Memory B cell (primary cell): ENCODE measurements around the gene CDON.

Experiments used
- ATAC-seq: fragments of 150-1000 bp; cut with Tn5 transposase; 2 replicates; pipeline ENCODE4 v1.10.0; 2021; ENCODE audit warnings: low read depth, mild to moderate bottlenecking, moderate library complexity
- DNase-seq, 2 donors: peaks; one replicate each; pipeline ENCODE4 v3.0.0; 2022; ENCODE audit warnings: low spot score in 2 of 2
- H3K27ac Mint-ChIP-seq: one replicate; pipeline ENCODE4 v1.8.0; 2022; ENCODE audit warnings: mild to moderate bottlenecking, moderate library complexity, mixed read lengths
- H3K27me3 Mint-ChIP-seq: one replicate; pipeline ENCODE4 v1.8.0; 2022; ENCODE audit warnings: mixed read lengths
- H3K36me3 Mint-ChIP-seq: one replicate; pipeline ENCODE4 v1.8.0; 2022; ENCODE audit warnings: mild to moderate bottlenecking, mixed read lengths
- H3K4me1 Mint-ChIP-seq: one replicate; pipeline ENCODE4 v1.8.0; 2022; ENCODE audit warnings: mixed read lengths
- H3K4me3 Mint-ChIP-seq: one replicate; pipeline ENCODE4 v1.8.0; 2022; ENCODE audit warnings: mild to moderate bottlenecking, moderate library complexity, mixed read lengths
- H3K9me3 Mint-ChIP-seq: one replicate; pipeline ENCODE4 v1.8.0; 2022; ENCODE audit warnings: mixed read lengths

The CDON gene

GRCh38 chr11:125979511-125979910 is 83.2 kb downstream of the CDON start:
- DNase-seq = no peak
- Mint-ChIP-seq H3K4me3 (no peak overlapping the region), H3K27me3 (peaks cover 8% of the 10 kb centered on the region), H3K4me1 (peaks cover 5% of the 10 kb centered on the region), H3K27ac (no peak overlapping the region), H3K9me3 (peaks cover 1% of the 10 kb centered on the region), H3K36me3 (no peaks in the 10 kb centered on the region)
- no peak for ATAC-seq

- ATAC-seq (no peak), DNase-seq (no peak)
- Mint-ChIP-seq H3K27ac (no peak overlapping the region), H3K9me3 (peaks cover 1% of the 10 kb centered on the region), H3K4me1 (peaks cover 5% of the 10 kb centered on the region), H3K36me3 (no peaks in the 10 kb centered on the region), H3K27me3 (peaks cover 10% of the 10 kb centered on the region), H3K4me3 (no peak overlapping the region)
Measured at GRCh38 chr11:125978778-125979407, 83.8 kb downstream of the CDON start.

- Mint-ChIP-seq H3K27me3 (peaks cover 10% of the 10 kb centered on the region), H3K36me3 (no peaks in the 10 kb centered on the region), H3K4me3 (no peak overlapping the region), H3K9me3 (peaks cover 1% of the 10 kb centered on the region), H3K4me1 (peaks cover 5% of the 10 kb centered on the region), H3K27ac (no peak overlapping the region)
- no peak for ATAC-seq
- no peak for DNase-seq
Measured at GRCh38 chr11:125978181-125978716, 84.4 kb downstream of the CDON start.

GRCh38 chr11:125977333-125977732 is 85.3 kb downstream of the CDON start:
- H3K36me3 Mint-ChIP-seq = no peaks in the 10 kb centered on the region
- DNase-seq = no peak
- H3K9me3 Mint-ChIP-seq = peaks cover 1% of the 10 kb centered on the region
- H3K4me3 Mint-ChIP-seq = no peak overlapping the region
- H3K27ac Mint-ChIP-seq = no peak overlapping the region
- peaks cover 11% of the 10 kb centered on the region for H3K27me3 Mint-ChIP-seq
- no peak for ATAC-seq
- no peaks in the 10 kb centered on the region for H3K4me1 Mint-ChIP-seq

- Mint-ChIP-seq H3K36me3 (no peaks in the 10 kb centered on the region), H3K9me3 (peaks cover 1% of the 10 kb centered on the region), H3K4me3 (no peak overlapping the region), H3K27me3 (peaks cover 13% of the 10 kb centered on the region), H3K27ac (no peak overlapping the region), H3K4me1 (no peaks in the 10 kb centered on the region)
- no peak for DNase-seq
- ATAC-seq = no peak
Measured at GRCh38 chr11:125976156-125976555, 86.5 kb downstream of the CDON start.

- no peak for DNase-seq
- no peak overlapping the region for H3K4me3 Mint-ChIP-seq
- no peak overlapping the region for H3K27ac Mint-ChIP-seq
- no peaks in the 10 kb centered on the region for H3K4me1 Mint-ChIP-seq
- H3K36me3 Mint-ChIP-seq = no peaks in the 10 kb centered on the region
- H3K27me3 Mint-ChIP-seq = peaks cover 12% of the 10 kb centered on the region
- ATAC-seq = no peak
- peaks cover 1% of the 10 kb centered on the region for H3K9me3 Mint-ChIP-seq
Measured at GRCh38 chr11:125975634-125976033, 87.0 kb downstream of the CDON start.

GRCh38 chr11:125974284-125974683 is 88.4 kb downstream of the CDON start:
- Mint-ChIP-seq H3K9me3 (peaks cover 1% of the 10 kb centered on the region), H3K36me3 (no peaks in the 10 kb centered on the region), H3K27me3 (peaks cover 15% of the 10 kb centered on the region), H3K27ac (no peak overlapping the region), H3K4me3 (no peak overlapping the region), H3K4me1 (no peaks in the 10 kb centered on the region)
- no peak for DNase-seq
- ATAC-seq = no peak

GRCh38 chr11:125971618-125972017 is 91.0 kb downstream of the CDON start:
- peaks cover 1% of the 10 kb centered on the region for H3K9me3 Mint-ChIP-seq
- H3K4me3 Mint-ChIP-seq = no peak overlapping the region
- ATAC-seq = no peak
- H3K27me3 Mint-ChIP-seq = peaks cover 13% of the 10 kb centered on the region
- no peaks in the 10 kb centered on the region for H3K36me3 Mint-ChIP-seq
- no peak overlapping the region for H3K27ac Mint-ChIP-seq
- DNase-seq = no peak
- no peaks in the 10 kb centered on the region for H3K4me1 Mint-ChIP-seq

- Mint-ChIP-seq H3K9me3 (no peaks in the 10 kb centered on the region), H3K27ac (no peak overlapping the region), H3K27me3 (peaks cover 9% of the 10 kb centered on the region), H3K4me3 (no peak overlapping the region), H3K4me1 (no peaks in the 10 kb centered on the region), H3K36me3 (no peaks in the 10 kb centered on the region)
- ATAC-seq = no peak
- no peak for DNase-seq
Measured at GRCh38 chr11:125968354-125968753, 94.3 kb downstream of the CDON start.

- ATAC-seq = no peak
- DNase-seq = no peak
- Mint-ChIP-seq H3K4me1 (no peaks in the 10 kb centered on the region), H3K4me3 (no peak overlapping the region), H3K9me3 (peaks cover 7% of the 10 kb centered on the region), H3K27me3 (peaks cover 7% of the 10 kb centered on the region), H3K27ac (no peak overlapping the region), H3K36me3 (peaks cover under 1% of the 10 kb centered on the region)
Measured at GRCh38 chr11:125967515-125967914, 95.2 kb downstream of the CDON start.

- no peaks in the 10 kb centered on the region for H3K4me1 Mint-ChIP-seq
- H3K36me3 Mint-ChIP-seq = peaks cover 1% of the 10 kb centered on the region
- no peak overlapping the region for H3K4me3 Mint-ChIP-seq
- peaks cover 8% of the 10 kb centered on the region for H3K9me3 Mint-ChIP-seq
- H3K27me3 Mint-ChIP-seq = peaks cover 4% of the 10 kb centered on the region
- H3K27ac Mint-ChIP-seq = no peak overlapping the region
- ATAC-seq (no peak), DNase-seq (no peak)
Measured at GRCh38 chr11:125960771-125961170, 101.9 kb downstream of the CDON start.

GRCh38 chr11:125959931-125960330 is 102.7 kb downstream of the CDON start:
- no peak overlapping the region for H3K4me3 Mint-ChIP-seq
- no peak for DNase-seq
- peaks cover 4% of the 10 kb centered on the region for H3K27me3 Mint-ChIP-seq
- H3K27ac Mint-ChIP-seq = no peak overlapping the region
- no peaks in the 10 kb centered on the region for H3K4me1 Mint-ChIP-seq
- peaks cover 8% of the 10 kb centered on the region for H3K9me3 Mint-ChIP-seq
- ATAC-seq = no peak
- peaks cover 1% of the 10 kb centered on the region for H3K36me3 Mint-ChIP-seq

GRCh38 chr11:125959511-125959910 is 103.2 kb downstream of the CDON start:
- no peak overlapping the region for H3K4me3 Mint-ChIP-seq
- H3K27ac Mint-ChIP-seq = no peak overlapping the region
- DNase-seq (no peak), ATAC-seq (no peak)
- peaks cover 1% of the 10 kb centered on the region for H3K36me3 Mint-ChIP-seq
- no peaks in the 10 kb centered on the region for H3K4me1 Mint-ChIP-seq
- H3K27me3 Mint-ChIP-seq = peaks cover 4% of the 10 kb centered on the region
- peaks cover 8% of the 10 kb centered on the region for H3K9me3 Mint-ChIP-seq

- no peaks in the 10 kb centered on the region for H3K4me1 Mint-ChIP-seq
- H3K36me3 Mint-ChIP-seq = peaks cover 1% of the 10 kb centered on the region
- H3K9me3 Mint-ChIP-seq = peaks cover 8% of the 10 kb centered on the region
Measured at GRCh38 chr11:125958872-125959400, 103.7 kb downstream of the CDON start.

More at GRCh38 chr11:125958872-125959400, 103.7 kb downstream of the CDON start:
- H3K27me3 Mint-ChIP-seq = peaks cover 4% of the 10 kb centered on the region
- DNase-seq (no peak), ATAC-seq (no peak)
- H3K4me3 Mint-ChIP-seq = no peak overlapping the region
- no peak overlapping the region for H3K27ac Mint-ChIP-seq
